Endometrium (tissue), 2 donors: ENCODE results near the gene SRSF6.
"Not testable (repeated sequence)": the region's sequence is repeated elsewhere in the genome, so short reads cannot be mapped to it uniquely, and the experiment has no call there.

Experiments
- FAIRE-seq: peaks from 2 replicates; lab custom pipeline; 2012; peaks lifted over from hg19 to GRCh38; lab: Jason Lieb, UNC
- donor health status: control.
- donor health status: control.

SRSF6 gene

GRCh38 chr20:43457640-43458421 is at the start of gene SRSF6:
Gene SRSF6, plus strand, starts transcription at chr20:43457896. Its CDS starts 138 bp downstream, at chr20:43458034.
- no peak for FAIRE-seq

- no peak for FAIRE-seq
Measured at GRCh38 chr20:43408848-43409576, 48.7 kb upstream of the SRSF6 start.

- no peak for FAIRE-seq
Measured at GRCh38 chr20:43409577-43409913, 48.2 kb upstream of the SRSF6 start.

GRCh38 chr20:43415661-43416430 is 41.9 kb upstream of the SRSF6 start:
- FAIRE-seq, result no peak

- no peak for FAIRE-seq
Measured at GRCh38 chr20:43416591-43417228, 41.0 kb upstream of the SRSF6 start.

GRCh38 chr20:43420192-43420591 is 37.5 kb upstream of the SRSF6 start:
- FAIRE-seq, result no peak

- FAIRE-seq, result not testable (repeated sequence)
Measured at GRCh38 chr20:43420913-43421312, 36.8 kb upstream of the SRSF6 start.

GRCh38 chr20:43426172-43426571 is 31.5 kb upstream of the SRSF6 start:
- no peak for FAIRE-seq

GRCh38 chr20:43430265-43431133 is 27.2 kb upstream of the SRSF6 start:
- no peak for FAIRE-seq

GRCh38 chr20:43431134-43431519 is 26.6 kb upstream of the SRSF6 start:
- no peak for FAIRE-seq

GRCh38 chr20:43432498-43432897 is 25.2 kb upstream of the SRSF6 start:
- no peak for FAIRE-seq

- FAIRE-seq, result no peak
Measured at GRCh38 chr20:43433250-43433854, 24.3 kb upstream of the SRSF6 start.

- FAIRE-seq, result no peak
Measured at GRCh38 chr20:43434565-43434964, 23.1 kb upstream of the SRSF6 start.

- FAIRE-seq, result no peak
Measured at GRCh38 chr20:43438578-43439316, 18.9 kb upstream of the SRSF6 start.

GRCh38 chr20:43440531-43440930 is 17.2 kb upstream of the SRSF6 start:
- no peak for FAIRE-seq

- FAIRE-seq, result no peak
Measured at GRCh38 chr20:43442282-43442880, 15.3 kb upstream of the SRSF6 start.

- FAIRE-seq, result no peak
Measured at GRCh38 chr20:43444107-43444506, 13.6 kb upstream of the SRSF6 start.

- FAIRE-seq, result no peak
Measured at GRCh38 chr20:43446361-43446879, 11.3 kb upstream of the SRSF6 start.

- FAIRE-seq, result not testable (repeated sequence)
Measured at GRCh38 chr20:43448431-43448747, 9.3 kb upstream of the SRSF6 start.
